Measurements from ENCODE around the gene CHD6.

- no peak for TF ChIP-seq CTCF (IDR thresholded peaks at IDR 0.05)
- TF ChIP-seq POLR2A (IDR thresholded peaks at IDR 0.05): no peak
These were observed 254.6 kb downstream of the CHD6 start for GRCh38 chr20:41363601-41364000.

All from adrenal gland (tissue), 5 donors.